Neuronal stem cell (in vitro differentiated cells): ENCODE measurements around the gene RALGPS1.
A peak's percentile ranks its signal among the peaks of the same experiment; 100 is the strongest.

Experiments used
- DNase-seq: peaks from one replicate; pipeline ENCODE4 v3.0.0-alpha.2; 2013; ENCODE audit warnings: low spot score
- H2AFZ ChIP-seq: one replicate; pipeline ENCODE4 v1.6.1; 2013; ENCODE audit warnings: mild to moderate bottlenecking, low read length, inconsistent platforms
- H2AK5ac ChIP-seq: 2 replicates; pipeline ENCODE4 v1.6.1; 2013; ENCODE audit warnings: low read depth, mild to moderate bottlenecking, inconsistent platforms, low read length, moderate library complexity, mixed read lengths
- H2BK120ac ChIP-seq: 2 replicates; pipeline ENCODE4 v1.6.1; 2013; ENCODE audit warnings: low read depth, mild to moderate bottlenecking, inconsistent platforms, low read length, moderate library complexity, mixed read lengths
- H2BK12ac ChIP-seq: one replicate; pipeline ENCODE4 v1.6.1; 2013; ENCODE audit warnings: low read length, inconsistent platforms
- H2BK15ac ChIP-seq: 2 replicates; pipeline ENCODE4 v1.6.1; 2013; ENCODE audit warnings: mild to moderate bottlenecking, low read length, inconsistent platforms, mixed read lengths
- H2BK5ac ChIP-seq: one replicate; pipeline ENCODE4 v1.6.1; 2013; ENCODE audit warnings: inconsistent platforms, mild to moderate bottlenecking, low read length, moderate library complexity
- H3K14ac ChIP-seq: one replicate; pipeline ENCODE4 v1.6.1; 2013; ENCODE audit warnings: low read length, inconsistent platforms
- H3K18ac ChIP-seq: 2 replicates; pipeline ENCODE4 v1.6.1; 2013; ENCODE audit warnings: low read length, inconsistent platforms
- H3K23ac ChIP-seq: 2 replicates; pipeline ENCODE4 v1.6.1; 2013; ENCODE audit warnings: low read depth, mild to moderate bottlenecking, mixed read lengths, low read length, inconsistent platforms; ENCODE audit not compliant: poor library complexity
- H3K27ac ChIP-seq: replicated peaks from 3 replicates; pipeline ENCODE4 v1.5.1; 2013; ENCODE audit warnings: low read length, inconsistent platforms
- H3K27me3 ChIP-seq, 3 experiments: 2 replicates each; pipeline ENCODE4 v1.6.1; 2013; ENCODE audit warnings: low read length in 3 of 3, mild to moderate bottlenecking in 2 of 3, inconsistent platforms in 1 of 3, low read depth in 1 of 3, mixed read lengths in 1 of 3, moderate library complexity in 1 of 3; ENCODE audit not compliant: control insufficient read depth in 3 of 3, insufficient read depth in 3 of 3
- H3K36me3 ChIP-seq, 2 donors: replicated peaks in 1 of 2; 2 replicates each; pipeline ENCODE4 v1.6.1; 2013; ENCODE audit warnings: low read length in 2 of 2; ENCODE audit not compliant: control insufficient read depth in 2 of 2, insufficient read depth in 2 of 2
- H3K4ac ChIP-seq: 2 replicates; pipeline ENCODE4 v1.6.1; 2013; ENCODE audit warnings: inconsistent platforms, mild to moderate bottlenecking, low read length, moderate library complexity
- H3K4me1 ChIP-seq, 2 donors: 1 replicate in 1 of 2; 2 replicates in 1 of 2; pipeline ENCODE4 v1.6.1; 2013; ENCODE audit warnings: low read length in 2 of 2, low read depth in 1 of 2; ENCODE audit not compliant: control insufficient read depth in 2 of 2, insufficient read depth in 1 of 2
- H3K4me2 ChIP-seq: one replicate; pipeline ENCODE4 v1.6.1; 2013; ENCODE audit warnings: mild to moderate bottlenecking, low read length, inconsistent platforms; ENCODE audit not compliant: insufficient read depth, poor library complexity, severe bottlenecking
- H3K4me3 ChIP-seq, 2 donors: 2 replicates each; pipeline ENCODE4 v1.5.1; 2013; ENCODE audit warnings: low read length in 2 of 2, mild to moderate bottlenecking in 2 of 2, inconsistent platforms in 1 of 2, moderate library complexity in 1 of 2
- H3K79me1 ChIP-seq: one replicate; pipeline ENCODE4 v1.6.1; 2013; ENCODE audit warnings: low read depth, mild to moderate bottlenecking, inconsistent platforms, low read length, moderate library complexity
- H3K9ac ChIP-seq: one replicate; pipeline ENCODE4 v1.6.1; 2013; ENCODE audit warnings: mild to moderate bottlenecking, low read depth, low read length, inconsistent platforms; ENCODE audit not compliant: poor library complexity
- H3K9me3 ChIP-seq, 2 donors: replicated peaks in 1 of 2; 2 replicates each; pipeline versions ENCODE3 to v1.6.1; 2013; ENCODE audit warnings: low read length in 2 of 2, mild to moderate bottlenecking in 2 of 2, inconsistent platforms in 1 of 2, low read depth in 1 of 2, mixed read lengths in 1 of 2, moderate library complexity in 1 of 2; ENCODE audit not compliant: control insufficient read depth in 2 of 2, insufficient read depth in 1 of 2
- H4K8ac ChIP-seq: one replicate; pipeline ENCODE4 v1.6.1; 2013; ENCODE audit warnings: low read depth, mild to moderate bottlenecking, inconsistent platforms, low read length, moderate library complexity
- H4K91ac ChIP-seq: one replicate; pipeline ENCODE4 v1.6.1; 2013; ENCODE audit warnings: low read length, low read depth, mild to moderate bottlenecking, inconsistent platforms; ENCODE audit not compliant: poor library complexity
- WGBS, 2 donors: extraction: QIAGEN DNeasy Blood & Tissue Kit; methylation state at CpG; one replicate each; pipeline ENCODE4 v1.1.7; 2013; ENCODE audit warnings: missing lambda C conversion rate in 2 of 2, mixed read lengths in 1 of 2; ENCODE audit not compliant: insufficient read length in 2 of 2, insufficient replicate concordance in 1 of 2; ENCODE audit errors: extremely low coverage in 2 of 2; 5-methylcytosine and 5-hydroxymethylcytosine counted together

RALGPS1 gene

GRCh38 chr9:126883636-126884035 lies 30.9 kb upstream of the RALGPS1 start:
- Histone ChIP-seq H2BK5ac (no peak overlapping the region), H3K4me2 (no peak overlapping the region), H3K9me3 (no peaks in the 10 kb centered on the region), H2AK5ac (no peak overlapping the region), H3K36me3 (peaks cover 14 to 73% of the 10 kb centered on the region in 2 donors), H3K27ac (no peak overlapping the region), H2BK120ac (no peak overlapping the region), H2BK12ac (no peak overlapping the region), H3K23ac (no peak overlapping the region), H3K4me1 (peaks cover 0 to 13% of the 10 kb centered on the region in 2 donors), H3K18ac (no peak overlapping the region), H3K79me1 (no peaks in the 10 kb centered on the region), H4K91ac (no peak overlapping the region), H2BK15ac (no peak overlapping the region), H3K27me3 (no peaks in the 10 kb centered on the region), H3K4me3 (no peak overlapping the region), H3K14ac (no peak overlapping the region), H2AFZ (no peak overlapping the region), H3K4ac (no peak overlapping the region), H4K8ac (no peak overlapping the region), H3K9ac (no peak overlapping the region)
- DNase-seq = peak; percentile 11
- WGBS, 2 donors = no CpG with 5 or more reads among the region's 15 CpGs

GRCh38 chr9:126885131-126885641 lies 29.4 kb upstream of the RALGPS1 start:
- Histone ChIP-seq H2AK5ac (no peak overlapping the region), H3K27me3 (no peaks in the 10 kb centered on the region), H3K14ac (no peak overlapping the region), H2BK120ac (no peak overlapping the region), H3K9ac (no peak overlapping the region), H3K18ac (no peak overlapping the region), H2BK5ac (no peak overlapping the region), H3K4me1 (peaks cover 2 to 13% of the 10 kb centered on the region in 2 donors), H4K8ac (no peak overlapping the region), H3K9me3 (no peaks in the 10 kb centered on the region), H3K23ac (no peak overlapping the region), H3K4me3 (no peak overlapping the region), H4K91ac (no peak overlapping the region), H3K4ac (no peak overlapping the region), H3K27ac (no peak overlapping the region), H2AFZ (no peak overlapping the region), H2BK12ac (no peak overlapping the region), H2BK15ac (no peak overlapping the region), H3K36me3 (peaks cover 5 to 60% of the 10 kb centered on the region in 2 donors), H3K4me2 (no peak overlapping the region), H3K79me1 (no peaks in the 10 kb centered on the region)
- no peak for DNase-seq
- no CpG with 5 or more reads among the region's 6 CpGs for WGBS, 2 donors

- Histone ChIP-seq H2BK15ac (no peak overlapping the region), H2AFZ (no peak overlapping the region), H3K4me2 (no peak overlapping the region), H3K79me1 (no peaks in the 10 kb centered on the region), H2BK5ac (no peak overlapping the region), H2BK120ac (peak overlapping the region; percentile 8), H3K9me3 (no peaks in the 10 kb centered on the region), H2AK5ac (peak overlapping the region; percentile 84), H3K9ac (no peak overlapping the region), H3K36me3 (peaks cover 0 to 50% of the 10 kb centered on the region in 2 donors), H3K14ac (peak overlapping the region; percentile 63), H3K4me3 (no peak overlapping the region), H3K4ac (no peak overlapping the region), H3K27me3 (no peaks in the 10 kb centered on the region), H3K4me1 (peaks cover 2 to 13% of the 10 kb centered on the region in 2 donors), H3K18ac (peak overlapping the region; percentile 49), H3K23ac (peak overlapping the region; percentile 57), H2BK12ac (no peak overlapping the region), H4K8ac (no peak overlapping the region), H4K91ac (no peak overlapping the region), H3K27ac (no peak overlapping the region)
- DNase-seq = no peak
- WGBS, 2 donors = no CpG with 5 or more reads among the region's 23 CpGs
These were observed 28.4 kb upstream of the RALGPS1 start for GRCh38 chr9:126886034-126886822.

GRCh38 chr9:126886897-126887296 lies 27.7 kb upstream of the RALGPS1 start:
- no peak overlapping the region for H3K14ac ChIP-seq
- peak overlapping the region; percentile 84 for H2AK5ac ChIP-seq
- H2BK12ac ChIP-seq = no peak overlapping the region
- H2BK120ac ChIP-seq = peak overlapping the region; percentile 8
- no peak overlapping the region for H3K18ac ChIP-seq
- H4K8ac ChIP-seq = no peak overlapping the region
- no peaks in the 10 kb centered on the region for H3K27me3 ChIP-seq
- peaks cover 0 to 43% of the 10 kb centered on the region in 2 donors for H3K36me3 ChIP-seq
- H3K4ac ChIP-seq = no peak overlapping the region
- H4K91ac ChIP-seq = no peak overlapping the region
- peaks cover 2 to 13% of the 10 kb centered on the region in 2 donors for H3K4me1 ChIP-seq
- no peak overlapping the region for H2BK5ac ChIP-seq
- H2AFZ ChIP-seq = no peak overlapping the region
- no peak overlapping the region for H3K4me2 ChIP-seq
- no CpG with 5 or more reads among the region's 10 CpGs for WGBS, 2 donors
- H3K79me1 ChIP-seq = no peaks in the 10 kb centered on the region
- no peak overlapping the region for H3K4me3 ChIP-seq
- H3K27ac ChIP-seq = no peak overlapping the region
- H2BK15ac ChIP-seq = no peak overlapping the region
- DNase-seq = no peak
- no peak overlapping the region for H3K9ac ChIP-seq
- no peaks in the 10 kb centered on the region for H3K9me3 ChIP-seq
- no peak overlapping the region for H3K23ac ChIP-seq
